Activated CD8-positive, alpha-beta memory T cell treated with anti-CD3 and anti-CD28 coated beads, Interleukin-2, amount 50 U/mL, for 4 hours (primary cell): ENCODE measurements around the gene RBMS1.

Source experiments
- DNase-seq: peaks from one replicate; pipeline ENCODE4 v3.0.0-alpha.2; 2020

RBMS1 gene

DNA sequence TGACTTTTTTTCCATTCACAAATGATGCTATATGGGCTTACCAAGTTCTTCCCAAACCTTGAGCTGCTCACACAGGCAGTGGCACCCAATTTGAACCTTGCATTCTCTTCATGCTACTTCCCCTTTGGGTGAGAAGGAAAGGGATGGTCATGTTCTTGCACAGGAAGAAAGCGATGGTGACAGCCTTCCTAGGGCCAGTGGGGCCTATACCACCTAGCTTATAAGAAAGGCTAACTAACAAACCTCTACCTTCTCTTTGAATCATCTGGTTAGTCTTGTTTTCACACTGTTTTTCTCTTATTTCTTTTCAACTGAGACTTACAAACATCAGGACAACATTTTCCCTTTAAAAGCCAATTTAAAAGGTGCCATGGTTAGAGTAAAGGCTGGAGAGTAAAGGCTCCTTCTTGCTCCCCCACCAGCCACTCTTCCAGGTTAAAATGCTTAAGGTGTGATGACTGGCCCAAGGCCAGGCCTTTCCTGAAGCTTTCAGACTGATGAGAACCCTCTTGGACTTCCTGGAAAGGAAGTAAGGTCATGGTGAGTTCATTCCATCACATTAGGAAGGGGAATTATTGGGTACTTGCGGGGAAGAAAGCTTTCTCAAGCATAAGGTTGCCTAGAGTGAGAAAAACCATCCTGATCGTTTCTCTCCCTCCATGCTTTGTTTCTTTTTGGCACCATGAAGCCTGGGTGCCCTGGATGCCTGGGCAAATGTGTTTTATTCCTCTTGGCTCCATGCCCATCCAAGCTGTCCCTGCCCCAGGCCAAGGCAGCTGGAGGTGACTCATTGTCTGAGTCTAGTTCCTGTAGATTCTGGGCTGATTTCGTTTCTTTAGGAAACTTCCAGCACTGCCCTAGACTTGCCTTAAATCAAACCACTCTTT, 252.1 kb downstream of the RBMS1 start:
- no peak for DNase-seq

DNA sequence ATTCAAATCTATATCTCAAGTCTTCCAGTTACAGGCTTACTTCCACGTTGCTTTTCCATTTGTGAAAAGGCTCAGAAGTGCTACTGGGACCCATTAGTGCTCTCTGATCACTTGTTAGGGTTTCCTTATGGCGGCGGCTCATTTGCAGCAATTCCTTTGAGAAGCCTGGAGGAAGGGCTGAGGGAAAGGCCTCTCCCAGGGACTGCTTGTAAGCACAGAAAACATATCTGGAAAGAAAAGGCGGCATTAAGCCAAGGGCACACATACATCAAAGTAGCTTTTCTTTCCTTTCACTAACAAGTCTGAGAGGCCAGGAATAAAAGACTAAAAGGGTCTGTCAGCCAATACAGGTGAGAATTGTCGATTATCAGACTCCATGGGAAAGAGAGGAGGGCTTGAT, 254.2 kb downstream of the RBMS1 start:
- DNase-seq, result no peak

DNA sequence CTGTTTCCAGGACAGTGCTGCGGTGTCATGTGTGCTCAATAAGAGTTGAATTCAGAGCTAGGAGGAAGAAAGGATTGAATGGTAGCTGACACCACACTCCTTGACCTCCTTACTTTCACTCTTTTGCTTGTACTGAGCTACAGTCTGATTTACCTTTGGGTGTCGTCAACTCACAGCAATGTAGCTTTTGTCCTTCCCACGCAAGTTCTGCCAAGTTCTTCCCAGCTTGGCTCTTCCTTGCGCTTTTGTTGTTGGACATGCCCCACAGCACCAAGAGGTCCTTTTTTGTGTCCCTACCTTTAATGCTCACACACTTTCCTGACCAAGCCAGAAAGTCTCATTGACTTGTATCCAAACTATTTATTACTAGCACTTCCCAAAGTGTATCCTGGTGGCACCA, 255.2 kb downstream of the RBMS1 start:
- DNase-seq, result no peak

DNA sequence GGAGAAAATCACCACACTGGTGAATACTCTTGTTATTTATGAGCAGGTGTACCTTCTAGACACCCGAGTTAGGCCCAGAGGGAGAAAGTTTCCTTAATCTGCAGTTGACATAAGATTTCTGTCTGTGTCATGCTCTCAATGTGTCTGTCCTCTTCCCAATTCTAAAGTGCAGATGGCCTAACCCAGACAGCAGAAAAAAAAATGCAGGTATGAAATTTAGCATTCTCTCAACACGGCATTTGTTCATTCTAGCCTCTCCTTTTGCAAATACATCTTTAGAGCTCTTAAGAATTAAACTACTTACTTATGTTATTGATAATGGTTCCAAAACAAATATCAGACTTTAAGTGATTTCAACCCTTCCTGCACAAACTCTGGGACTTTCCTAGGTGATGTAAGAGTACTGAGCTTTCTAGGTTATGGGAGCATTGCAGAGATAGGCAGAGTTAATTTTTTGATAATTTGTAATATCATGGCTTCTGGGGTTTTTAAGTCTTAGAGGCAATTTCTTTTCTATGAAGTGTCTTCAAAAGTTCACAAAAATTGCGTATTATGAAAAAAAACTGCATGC, 260.6 kb downstream of the RBMS1 start:
- no peak for DNase-seq

DNA sequence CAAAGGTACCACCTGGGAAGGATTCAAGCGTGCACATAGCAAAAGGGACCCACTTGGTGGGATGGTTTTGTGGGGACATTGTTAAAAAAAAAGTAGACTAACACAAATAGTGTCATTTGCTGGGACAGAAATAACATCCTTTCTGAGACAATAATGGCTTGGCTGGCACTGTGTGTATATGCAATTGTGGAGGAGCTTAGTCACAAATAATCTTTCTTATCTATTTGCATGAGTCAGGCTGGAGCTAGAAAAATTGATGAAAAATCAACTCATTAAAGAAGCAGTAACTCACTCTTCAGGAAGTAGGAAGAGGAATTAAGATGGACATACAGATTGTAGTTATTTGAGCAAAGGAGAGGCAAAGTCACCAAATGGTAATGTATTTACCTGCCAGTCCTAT, 264.0 kb downstream of the RBMS1 start:
- no peak for DNase-seq

DNA sequence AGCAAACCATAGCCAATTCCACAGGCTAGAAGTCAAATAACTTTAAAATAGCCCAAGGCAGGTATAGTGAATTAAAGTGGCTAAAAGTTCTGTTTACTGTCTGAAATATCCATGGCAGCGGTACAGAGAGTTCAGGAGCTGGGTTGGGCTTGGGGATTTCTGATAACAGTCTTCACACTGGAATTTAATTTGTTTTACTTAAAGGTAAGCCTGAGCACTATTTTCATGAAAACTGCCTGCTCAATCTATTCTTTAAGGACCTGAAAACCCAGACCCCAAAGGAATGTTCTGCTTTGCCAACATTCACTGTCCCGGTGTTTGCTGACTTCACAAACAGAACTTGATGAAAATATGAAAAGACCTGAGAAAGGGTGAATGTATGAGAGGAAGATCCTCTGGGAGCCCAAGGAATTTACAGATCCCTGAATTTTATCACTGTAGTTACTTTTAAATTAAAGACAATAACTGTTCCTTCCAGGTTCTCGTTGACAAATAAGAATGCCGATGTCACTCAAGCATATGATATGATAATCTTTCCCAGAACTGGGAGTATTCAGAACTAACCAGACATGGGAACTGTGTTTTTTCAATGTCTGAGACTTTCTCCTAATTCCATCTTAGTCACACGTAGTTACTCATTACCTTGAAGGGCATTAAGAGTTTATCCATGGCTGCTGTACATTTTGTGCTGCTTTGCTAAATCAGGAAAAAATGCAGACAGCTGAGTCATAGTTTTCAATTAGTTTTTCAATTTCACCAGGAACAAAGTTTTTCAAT, 265.3 kb downstream of the RBMS1 start:
- no peak for DNase-seq

DNA sequence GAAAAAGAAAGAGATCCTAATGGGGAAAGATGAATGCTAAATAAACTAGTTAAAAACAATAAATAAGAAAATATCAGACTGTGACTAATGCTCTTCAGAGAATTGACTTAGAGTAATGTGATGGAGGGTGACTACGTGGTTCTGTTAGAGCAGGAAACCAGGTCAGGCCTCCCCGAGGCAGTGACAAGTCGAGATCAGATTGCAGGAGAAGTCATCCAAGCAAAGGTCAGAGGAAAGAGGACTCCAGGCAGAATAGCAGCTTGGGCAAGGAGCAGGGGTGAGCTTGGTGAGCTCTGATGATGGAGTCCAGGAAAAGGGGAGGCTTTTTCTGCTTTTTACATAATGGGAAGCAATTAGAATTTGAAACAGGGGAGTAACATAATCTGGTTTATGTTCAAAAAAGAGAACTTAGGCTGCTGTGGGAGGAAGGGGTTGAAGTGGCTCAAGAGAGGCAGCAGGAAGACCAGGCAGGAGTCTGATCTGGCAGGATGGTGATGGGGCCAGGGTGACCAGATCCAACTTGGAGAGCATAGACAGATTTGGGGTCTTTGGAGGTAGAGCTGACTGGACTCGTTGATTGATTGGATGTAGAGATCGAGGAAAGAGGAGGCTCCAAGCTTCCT, 266.2 kb downstream of the RBMS1 start:
- no peak for DNase-seq

DNA sequence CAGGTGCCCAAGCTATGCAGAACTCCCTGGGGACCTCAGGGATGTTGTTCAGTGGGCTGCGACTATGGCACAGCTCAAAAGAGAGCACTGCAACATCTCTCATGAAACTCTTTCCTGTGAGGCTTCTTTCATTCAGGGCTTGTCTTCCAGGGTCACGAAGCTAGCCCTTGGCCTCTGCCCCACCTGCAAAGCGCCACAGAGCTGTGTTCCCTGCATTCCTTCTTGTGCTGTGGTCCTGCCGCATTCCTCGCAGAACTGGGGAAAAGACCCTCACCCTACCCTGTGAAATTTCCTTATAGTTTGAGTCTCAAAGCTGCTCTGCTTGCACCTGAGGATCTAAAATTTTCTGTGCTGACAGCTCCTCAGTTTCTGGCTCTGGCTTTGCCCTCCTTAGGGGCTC, 267.2 kb downstream of the RBMS1 start:
- no peak for DNase-seq

DNA sequence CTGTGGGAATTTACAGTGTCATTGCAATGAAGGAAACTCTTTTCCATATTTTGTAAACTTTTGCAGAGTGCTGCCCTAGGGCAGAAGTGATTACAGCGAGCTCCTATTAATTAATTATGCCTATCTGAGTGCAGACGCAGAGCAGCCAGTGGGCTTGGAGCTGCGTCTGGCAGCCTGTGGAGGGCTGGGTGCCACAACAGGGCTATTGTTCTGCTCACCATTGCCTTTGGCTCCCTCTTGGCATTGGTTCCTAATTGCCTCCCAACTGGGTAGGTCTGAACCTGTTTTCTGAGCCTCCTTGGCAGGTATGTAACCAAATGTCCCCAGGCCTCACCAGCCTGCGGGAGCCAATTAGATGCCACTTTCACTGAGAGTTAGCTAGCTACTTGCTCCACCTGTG, 267.9 kb downstream of the RBMS1 start:
- no peak for DNase-seq

DNA sequence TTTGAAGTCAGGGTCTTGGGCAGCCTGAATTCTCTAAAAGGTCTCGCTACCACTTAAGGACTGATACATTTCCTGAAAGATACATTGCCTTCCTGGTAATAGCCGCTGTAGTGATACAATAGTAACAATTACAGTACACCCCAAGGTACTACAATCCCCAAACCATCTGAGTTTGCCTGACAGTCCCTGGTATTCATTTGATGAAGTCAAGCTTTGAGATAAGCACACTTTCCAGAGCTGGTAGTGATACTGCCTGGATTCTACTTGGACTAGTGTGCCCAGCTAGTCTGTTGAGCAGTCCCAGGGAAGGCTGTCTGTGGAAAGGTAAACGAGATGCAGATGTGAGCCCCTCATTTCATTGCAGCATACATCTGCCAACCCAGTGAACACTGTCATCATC, 269.1 kb downstream of the RBMS1 start:
- no peak for DNase-seq

DNA sequence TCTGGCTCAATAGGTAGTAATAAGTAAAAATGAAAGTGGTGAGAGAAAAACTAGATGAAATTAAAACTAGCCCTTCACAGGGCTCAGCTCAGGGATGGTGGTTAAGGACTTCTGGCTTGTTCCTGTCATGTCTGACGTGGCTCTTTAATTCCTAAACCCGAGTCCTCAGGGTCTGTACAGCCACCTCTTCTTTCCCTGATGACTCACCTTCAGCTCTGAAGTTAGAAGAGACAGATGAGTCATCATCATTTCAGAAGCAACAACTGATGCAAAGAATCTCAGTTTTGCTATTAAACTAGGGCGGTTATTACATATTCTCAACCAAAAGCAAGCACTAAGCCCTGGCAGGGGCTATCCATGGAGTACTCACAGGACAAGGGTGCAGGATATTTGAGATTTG, 269.5 kb downstream of the RBMS1 start:
- no peak for DNase-seq

DNA sequence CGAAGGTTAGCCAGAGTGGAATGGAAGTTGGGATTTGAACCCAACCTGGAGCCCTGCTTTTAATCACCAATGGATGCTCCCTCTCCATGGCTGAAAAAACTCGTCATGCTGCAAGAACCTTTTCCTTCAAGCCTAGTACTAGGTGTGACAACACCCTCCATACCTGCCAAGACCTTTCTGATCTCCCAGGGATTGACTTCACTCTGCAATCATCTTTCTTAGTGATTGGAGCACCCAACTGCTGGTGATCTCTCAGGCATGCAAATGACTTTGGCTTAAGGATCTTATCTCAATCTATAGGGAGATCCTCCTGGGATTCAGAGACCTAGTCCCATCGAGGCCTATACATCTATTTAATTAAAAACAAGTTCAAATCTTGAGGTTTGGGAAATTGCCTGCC, 270.0 kb downstream of the RBMS1 start:
- DNase-seq, result no peak

DNA sequence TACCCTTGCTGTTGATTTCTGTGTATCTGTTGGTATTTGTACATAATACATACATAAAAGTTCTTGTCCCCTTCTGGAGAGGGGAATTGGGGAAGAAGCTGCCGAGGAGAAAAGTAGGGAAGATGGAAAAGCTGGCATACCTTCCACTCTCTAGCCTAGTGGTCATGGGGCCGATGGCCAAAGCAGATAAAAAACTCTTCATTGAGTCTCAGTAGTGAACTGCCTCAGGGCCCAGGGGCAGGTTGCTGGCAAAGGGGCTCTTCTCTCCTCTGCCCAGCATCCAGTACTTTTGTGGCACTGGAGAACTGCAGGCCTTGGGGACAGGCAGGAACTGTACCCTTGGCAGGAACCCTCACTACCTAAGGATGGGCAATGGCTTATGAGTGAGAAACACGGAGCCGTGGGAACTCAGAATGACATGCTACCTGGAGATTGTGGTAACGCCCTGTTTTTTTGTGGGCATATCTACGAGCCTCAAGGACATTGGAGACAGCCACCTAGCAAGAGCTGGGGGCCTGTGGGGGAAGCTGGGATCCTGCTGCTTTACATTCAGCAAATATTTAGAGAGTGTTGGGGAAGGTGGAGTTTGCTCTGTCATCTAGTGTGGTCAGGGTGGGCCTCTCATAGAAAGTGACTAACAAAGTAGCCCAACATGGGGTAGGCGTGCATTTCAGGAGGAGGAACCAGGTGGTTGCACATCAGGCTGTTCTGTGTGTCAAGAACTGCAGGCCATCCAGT, 270.9 kb downstream of the RBMS1 start:
- no peak for DNase-seq
